GM12878 (cell line): ENCODE data around the gene ATP10A. TPM values are rescaled to one million over a fixed set of nuclear protein-coding genes. Genes with fewer than 3 reads are reported as not detected.

Source experiments
- ATAC-seq: fragments of 200-7000 bp; cut with Tn5 transposase; 3 replicates; pipeline ENCODE4 v1.9.1; 2020; ENCODE audit warnings: mild to moderate bottlenecking, moderate library complexity
- BruUV-seq: library from RNA; stranded (reverse); fragments of 400-500 nt; replicated peaks from 2 replicates; lab custom pipeline; 2021; lab: Mats Ljungman, UMichigan
- CTCF ChIA-PET: fragments of 300-600 bp; sonication (Branson Sonifier 250); formaldehyde crosslinking; extraction: SDS; loops from one replicate; lab custom pipeline; 2021; ENCODE audit warnings: inconsistent platforms; lab: Yijun Ruan, JAX
- POLR2A ChIA-PET: fragments of 350-600 bp; formaldehyde crosslinking; extraction: SDS; loops from one replicate; lab custom pipeline; 2021; ENCODE audit warnings: inconsistent platforms; lab: Charles Lee
- RAD21 ChIA-PET: fragments of 300-600 bp; sonication (Branson Sonifier 250); formaldehyde crosslinking; loops from one replicate; lab custom pipeline; 2023; ENCODE audit warnings: antibody characterized with exemption; ENCODE audit not compliant: unreplicated experiment; lab: Charles Lee
- SMC1A ChIA-PET: fragments of 300-600 bp; sonication (Branson Sonifier 250); formaldehyde crosslinking; loops from one replicate; lab custom pipeline; 2023; ENCODE audit not compliant: unreplicated experiment, uncharacterized antibody; lab: Charles Lee
- DNase-seq: peaks from one replicate; pipeline ENCODE4 v3.0.0-alpha.2; 2011; ENCODE audit warnings: low read depth, low spot score
- FAIRE-seq: peaks from 3 replicates; lab custom pipeline; 2011; peaks lifted over from hg19 to GRCh38; lab: Jason Lieb, UNC
- H2AFZ ChIP-seq: 2 replicates; pipeline ENCODE4 v1.6.0; 2011; ENCODE audit warnings: low read depth, low read length, control low read depth; ENCODE audit not compliant: control insufficient read depth
- H3K27ac ChIP-seq: 2 replicates; pipeline ENCODE4 v1.5.1; 2011; ENCODE audit warnings: control low read depth; ENCODE audit not compliant: control insufficient read depth, insufficient read depth
- H3K27me3 ChIP-seq, 2 experiments: replicated peaks in 1 of 2; 2 replicates each; pipeline versions ENCODE4 v1.6.0 to v1.6.1; 2011; ENCODE audit warnings: low read length in 1 of 2; ENCODE audit not compliant: control insufficient read depth in 2 of 2, insufficient read depth in 2 of 2
- H3K36me3 ChIP-seq, 2 experiments: 2 replicates each; pipeline ENCODE4 v1.5.1; 2011; ENCODE audit warnings: low read length in 1 of 2; ENCODE audit not compliant: control insufficient read depth in 2 of 2, insufficient read depth in 2 of 2
- H3K4me1 ChIP-seq: 2 replicates; pipeline ENCODE4 v1.6.1; 2011; ENCODE audit warnings: mild to moderate bottlenecking, low read length, moderate library complexity, mixed read lengths; ENCODE audit not compliant: control insufficient read depth, insufficient read depth
- H3K4me2 ChIP-seq: 2 replicates; pipeline ENCODE4 v1.6.0; 2011; ENCODE audit warnings: control low read depth; ENCODE audit not compliant: control insufficient read depth, insufficient read depth
- H3K4me3 ChIP-seq: fragments of 200-600 bp; sonication (generic); 2 replicates; pipeline ENCODE4 v1.5.1; 2016
- H3K79me2 ChIP-seq: 2 replicates; pipeline ENCODE4 v1.6.0; 2011; ENCODE audit warnings: low read length; ENCODE audit not compliant: control insufficient read depth, insufficient read depth
- H3K9ac ChIP-seq: 2 replicates; pipeline ENCODE4 v1.8.0; 2011; ENCODE audit warnings: low read length, control low read depth, mixed read lengths; ENCODE audit not compliant: control insufficient read depth, insufficient read depth
- H3K9me3 ChIP-seq: replicated peaks from 3 replicates; pipeline ENCODE4 v1.5.1; 2011; ENCODE audit warnings: mild to moderate bottlenecking, low read length; ENCODE audit not compliant: control insufficient read depth, insufficient read depth
- H4K20me1 ChIP-seq: 2 replicates; pipeline ENCODE4 v1.6.0; 2011; ENCODE audit not compliant: control insufficient read depth, insufficient read depth
- BCL11A ChIP-seq: IDR thresholded peaks from 2 replicates; pipeline ENCODE4 v1.6.1; 2011; ENCODE audit warnings: low read depth, low read length
- BMI1 ChIP-seq: fragments of 450-650 bp; IDR thresholded peaks from 2 replicates; pipeline ENCODE4 v1.6.1; 2016; ENCODE audit warnings: mild to moderate bottlenecking, moderate library complexity, borderline replicate concordance
- CBX5 ChIP-seq: sonication (generic); IDR thresholded peaks from 2 replicates; pipeline ENCODE4 v1.6.1; 2016; ENCODE audit warnings: low read depth, moderate library complexity, mild to moderate bottlenecking, inconsistent platforms
- CREB1 ChIP-seq: IDR thresholded peaks from 2 replicates; pipeline ENCODE4 v1.6.1; 2012; ENCODE audit warnings: low read depth, mild to moderate bottlenecking, inconsistent platforms
- EZH2 ChIP-seq: IDR thresholded peaks from 2 replicates; pipeline ENCODE4 v1.6.1; 2012; ENCODE audit warnings: low read depth, mild to moderate bottlenecking, control low read depth, inconsistent platforms, low read length, borderline replicate concordance; ENCODE audit not compliant: control insufficient read depth
- NR2C2 ChIP-seq: IDR thresholded peaks from 2 replicates; pipeline ENCODE4 v1.6.1; 2011; ENCODE audit warnings: borderline replicate concordance, low read depth; ENCODE audit not compliant: control insufficient read depth, insufficient read length
- POU2F2 ChIP-seq: IDR thresholded peaks from 3 replicates; pipeline ENCODE4 v1.6.1; 2011; ENCODE audit warnings: low read depth, mild to moderate bottlenecking, low read length, borderline replicate concordance
- SMC3 ChIP-seq: IDR thresholded peaks from 2 replicates; pipeline ENCODE4 v1.6.1; 2011; ENCODE audit warnings: low read length, improper control_type of control experiment, borderline replicate concordance
- WGBS: methylation state at CpG from one replicate; pipeline ENCODE4 v1.1.6; 2016; ENCODE audit warnings: low lambda C conversion rate; ENCODE audit not compliant: insufficient replicate concordance, insufficient coverage; ENCODE audit errors: missing lambda C conversion rate; 5-methylcytosine and 5-hydroxymethylcytosine counted together
- in situ Hi-C: fragments of 300-500 bp; cut with MboI; formaldehyde crosslinking; loops from 9 replicates; pipeline ENCODE4 v1.14.3; 2018; ENCODE audit warnings: mixed read lengths
- intact Hi-C: fragments of 100-400 bp; cut with micrococcal nuclease; formaldehyde crosslinking; loops from one replicate; pipeline ENCODE4 v1.14.2; 2022; ENCODE audit not compliant: unreplicated experiment
- polyA plus RNA-seq, 11 experiments: library from polyadenylated mRNA; depleted of rRNA in 4 of 11; unstranded in 6 of 11; stranded (reverse) in 5 of 11; fragments of >200 nt; fragmentation: Nextera tagmentation in 4 of 11; fragmentation: Illumina TruSeq in 1 of 11; extraction: Ambion mirVana in 4 of 11; extraction: Trizol in 1 of 11; gene quantifications; 1 replicate in 1 of 11; 2 replicates in 10 of 11; pipeline versions ENCODE4 v1.2.1 to v1.2.3, GENCODE V29; 2011 to 2016; ENCODE audit warnings: inconsistent platforms in 2 of 11, missing spikeins in 2 of 11, low read depth in 1 of 11
- total RNA-seq, 4 experiments: library from RNA; depleted of rRNA in 3 of 4; stranded (reverse); fragments of >200 nt in 3 of 4; fragmentation: Illumina TruSeq in 1 of 4; extraction: Trizol in 1 of 4; gene quantifications; 2 replicates each; pipeline versions ENCODE4 v1.2.1 to v1.2.3, GENCODE V29; 2013 to 2021
- TF ChIP-seq, protein P1 (sequence below): fragments of 450-650 bp; IDR thresholded peaks from 2 replicates; pipeline ENCODE4 v1.6.1; 2017; ENCODE audit warnings: mild to moderate bottlenecking, moderate library complexity
- TF ChIP-seq, protein P2 (sequence below): fragments of 450-650 bp; IDR thresholded peaks from 2 replicates; pipeline ENCODE4 v1.6.1; 2016; ENCODE audit warnings: mild to moderate bottlenecking, moderate library complexity, borderline replicate concordance
- TF ChIP-seq, protein P3 (sequence below): fragments of 450-650 bp; IDR thresholded peaks from 2 replicates; pipeline ENCODE4 v1.6.1; 2017; ENCODE audit warnings: low read depth, mild to moderate bottlenecking, moderate library complexity
- TF ChIP-seq, protein P4 (sequence below): IDR thresholded peaks from 2 replicates; pipeline ENCODE4 v1.6.1; 2012; ENCODE audit warnings: low read length, inconsistent platforms

Gene ATP10A
- total and polyA plus RNA-seq, 10 of the 15 experiments (the other 5 are each of a cell fraction or from before 2014, with no cell fraction given) = 0.04 to 1.5 (median 0.31) TPM; not detected in 2

DNA sequence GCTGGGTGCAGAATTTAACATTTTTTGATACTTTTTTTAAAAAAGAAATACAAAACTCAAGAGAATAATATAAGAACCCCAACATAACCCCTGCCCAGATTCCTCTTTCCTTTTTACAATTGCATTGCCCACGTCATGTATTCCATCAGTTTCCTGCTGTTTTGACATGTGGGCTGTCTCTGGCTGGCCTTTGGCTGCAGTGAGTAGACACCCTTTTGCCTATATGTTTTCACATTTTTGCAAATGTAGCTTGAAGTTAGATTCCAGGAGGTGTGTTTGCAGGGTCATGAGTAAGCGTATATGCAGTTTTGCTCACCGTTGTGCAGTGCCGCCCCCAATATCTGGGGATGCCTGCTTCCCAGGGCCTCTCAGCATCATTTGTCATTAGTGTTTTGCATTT, 28.0 kb upstream of the ATP10A start (continued):
- TF ChIP-seq, protein P1, sequence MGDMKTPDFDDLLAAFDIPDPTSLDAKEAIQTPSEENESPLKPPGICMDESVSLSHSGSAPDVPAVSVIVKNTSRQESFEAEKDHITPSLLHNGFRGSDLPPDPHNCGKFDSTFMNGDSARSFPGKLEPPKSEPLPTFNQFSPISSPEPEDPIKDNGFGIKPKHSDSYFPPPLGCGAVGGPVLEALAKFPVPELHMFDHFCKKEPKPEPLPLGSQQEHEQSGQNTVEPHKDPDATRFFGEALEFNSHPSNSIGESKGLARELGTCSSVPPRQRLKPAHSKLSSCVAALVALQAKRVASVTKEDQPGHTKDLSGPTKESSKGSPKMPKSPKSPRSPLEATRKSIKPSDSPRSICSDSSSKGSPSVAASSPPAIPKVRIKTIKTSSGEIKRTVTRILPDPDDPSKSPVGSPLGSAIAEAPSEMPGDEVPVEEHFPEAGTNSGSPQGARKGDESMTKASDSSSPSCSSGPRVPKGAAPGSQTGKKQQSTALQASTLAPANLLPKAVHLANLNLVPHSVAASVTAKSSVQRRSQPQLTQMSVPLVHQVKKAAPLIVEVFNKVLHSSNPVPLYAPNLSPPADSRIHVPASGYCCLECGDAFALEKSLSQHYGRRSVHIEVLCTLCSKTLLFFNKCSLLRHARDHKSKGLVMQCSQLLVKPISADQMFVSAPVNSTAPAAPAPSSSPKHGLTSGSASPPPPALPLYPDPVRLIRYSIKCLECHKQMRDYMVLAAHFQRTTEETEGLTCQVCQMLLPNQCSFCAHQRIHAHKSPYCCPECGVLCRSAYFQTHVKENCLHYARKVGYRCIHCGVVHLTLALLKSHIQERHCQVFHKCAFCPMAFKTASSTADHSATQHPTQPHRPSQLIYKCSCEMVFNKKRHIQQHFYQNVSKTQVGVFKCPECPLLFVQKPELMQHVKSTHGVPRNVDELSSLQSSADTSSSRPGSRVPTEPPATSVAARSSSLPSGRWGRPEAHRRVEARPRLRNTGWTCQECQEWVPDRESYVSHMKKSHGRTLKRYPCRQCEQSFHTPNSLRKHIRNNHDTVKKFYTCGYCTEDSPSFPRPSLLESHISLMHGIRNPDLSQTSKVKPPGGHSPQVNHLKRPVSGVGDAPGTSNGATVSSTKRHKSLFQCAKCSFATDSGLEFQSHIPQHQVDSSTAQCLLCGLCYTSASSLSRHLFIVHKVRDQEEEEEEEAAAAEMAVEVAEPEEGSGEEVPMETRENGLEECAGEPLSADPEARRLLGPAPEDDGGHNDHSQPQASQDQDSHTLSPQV = no peak
- TF ChIP-seq, protein P2, sequence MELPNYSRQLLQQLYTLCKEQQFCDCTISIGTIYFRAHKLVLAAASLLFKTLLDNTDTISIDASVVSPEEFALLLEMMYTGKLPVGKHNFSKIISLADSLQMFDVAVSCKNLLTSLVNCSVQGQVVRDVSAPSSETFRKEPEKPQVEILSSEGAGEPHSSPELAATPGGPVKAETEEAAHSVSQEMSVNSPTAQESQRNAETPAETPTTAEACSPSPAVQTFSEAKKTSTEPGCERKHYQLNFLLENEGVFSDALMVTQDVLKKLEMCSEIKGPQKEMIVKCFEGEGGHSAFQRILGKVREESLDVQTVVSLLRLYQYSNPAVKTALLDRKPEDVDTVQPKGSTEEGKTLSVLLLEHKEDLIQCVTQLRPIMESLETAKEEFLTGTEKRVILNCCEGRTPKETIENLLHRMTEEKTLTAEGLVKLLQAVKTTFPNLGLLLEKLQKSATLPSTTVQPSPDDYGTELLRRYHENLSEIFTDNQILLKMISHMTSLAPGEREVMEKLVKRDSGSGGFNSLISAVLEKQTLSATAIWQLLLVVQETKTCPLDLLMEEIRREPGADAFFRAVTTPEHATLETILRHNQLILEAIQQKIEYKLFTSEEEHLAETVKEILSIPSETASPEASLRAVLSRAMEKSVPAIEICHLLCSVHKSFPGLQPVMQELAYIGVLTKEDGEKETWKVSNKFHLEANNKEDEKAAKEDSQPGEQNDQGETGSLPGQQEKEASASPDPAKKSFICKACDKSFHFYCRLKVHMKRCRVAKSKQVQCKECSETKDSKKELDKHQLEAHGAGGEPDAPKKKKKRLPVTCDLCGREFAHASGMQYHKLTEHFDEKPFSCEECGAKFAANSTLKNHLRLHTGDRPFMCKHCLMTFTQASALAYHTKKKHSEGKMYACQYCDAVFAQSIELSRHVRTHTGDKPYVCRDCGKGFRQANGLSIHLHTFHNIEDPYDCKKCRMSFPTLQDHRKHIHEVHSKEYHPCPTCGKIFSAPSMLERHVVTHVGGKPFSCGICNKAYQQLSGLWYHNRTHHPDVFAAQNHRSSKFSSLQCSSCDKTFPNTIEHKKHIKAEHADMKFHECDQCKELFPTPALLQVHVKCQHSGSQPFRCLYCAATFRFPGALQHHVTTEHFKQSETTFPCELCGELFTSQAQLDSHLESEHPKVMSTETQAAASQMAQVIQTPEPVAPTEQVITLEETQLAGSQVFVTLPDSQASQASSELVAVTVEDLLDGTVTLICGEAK = no peak
- no peak for TF ChIP-seq BCL11A

DNA sequence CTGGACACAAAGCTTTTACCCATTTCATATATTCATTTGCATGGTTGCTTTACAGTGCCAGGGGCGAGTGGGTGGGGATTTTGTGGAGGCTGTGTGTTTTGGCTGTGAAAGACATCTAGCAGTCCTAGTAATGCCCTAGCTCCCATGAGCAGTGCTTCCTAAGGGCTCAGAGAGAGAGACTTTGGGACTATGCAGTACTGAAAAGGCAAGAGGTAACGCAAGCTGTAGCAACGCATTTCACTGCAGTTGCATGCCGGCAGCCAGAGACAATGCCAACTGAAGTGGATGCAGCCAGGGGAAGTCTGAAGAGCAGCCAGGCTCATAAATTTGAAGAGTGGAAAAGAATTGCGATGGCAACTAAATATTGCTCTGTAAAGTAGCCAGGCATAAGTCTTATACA, 27.4 kb upstream of the ATP10A start:
- Histone ChIP-seq H3K27ac (no peak overlapping the region), H3K4me2 (no peak overlapping the region), H3K4me3 (no peak overlapping the region), H3K27me3 (no peaks in the 10 kb centered on the region), H2AFZ (no peak overlapping the region), H3K9ac (no peak overlapping the region), H3K4me1 (no peaks in the 10 kb centered on the region), H3K9me3 (no peaks in the 10 kb centered on the region), H3K36me3 (no peaks in the 10 kb centered on the region), H3K79me2 (no peaks in the 10 kb centered on the region), H4K20me1 (no peaks in the 10 kb centered on the region)
- FAIRE-seq (no peak), DNase-seq (no peak), ATAC-seq (no peak)
- SMC1A ChIA-PET = no interaction called here
- RAD21 ChIA-PET = no interaction called here
- in situ Hi-C loops = no loop called here
- CTCF ChIA-PET = no interaction called here
- POLR2A ChIA-PET = no interaction called here
- BruUV-seq = no TSS peak
- WGBS = 66% methylated on average over 5 of the region's 5 CpGs
- intact Hi-C loops = no loop called here
- TF ChIP-seq CREB1 (no peak), CBX5 (no peak), SMC3 (no peak), NR2C2 (no peak), POU2F2 (no peak), BMI1 (no peak), EZH2 (no peak)
- TF ChIP-seq, protein P3, sequence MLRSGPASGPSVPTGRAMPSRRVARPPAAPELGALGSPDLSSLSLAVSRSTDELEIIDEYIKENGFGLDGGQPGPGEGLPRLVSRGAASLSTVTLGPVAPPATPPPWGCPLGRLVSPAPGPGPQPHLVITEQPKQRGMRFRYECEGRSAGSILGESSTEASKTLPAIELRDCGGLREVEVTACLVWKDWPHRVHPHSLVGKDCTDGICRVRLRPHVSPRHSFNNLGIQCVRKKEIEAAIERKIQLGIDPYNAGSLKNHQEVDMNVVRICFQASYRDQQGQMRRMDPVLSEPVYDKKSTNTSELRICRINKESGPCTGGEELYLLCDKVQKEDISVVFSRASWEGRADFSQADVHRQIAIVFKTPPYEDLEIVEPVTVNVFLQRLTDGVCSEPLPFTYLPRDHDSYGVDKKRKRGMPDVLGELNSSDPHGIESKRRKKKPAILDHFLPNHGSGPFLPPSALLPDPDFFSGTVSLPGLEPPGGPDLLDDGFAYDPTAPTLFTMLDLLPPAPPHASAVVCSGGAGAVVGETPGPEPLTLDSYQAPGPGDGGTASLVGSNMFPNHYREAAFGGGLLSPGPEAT = no peak
- TF ChIP-seq, protein P4, sequence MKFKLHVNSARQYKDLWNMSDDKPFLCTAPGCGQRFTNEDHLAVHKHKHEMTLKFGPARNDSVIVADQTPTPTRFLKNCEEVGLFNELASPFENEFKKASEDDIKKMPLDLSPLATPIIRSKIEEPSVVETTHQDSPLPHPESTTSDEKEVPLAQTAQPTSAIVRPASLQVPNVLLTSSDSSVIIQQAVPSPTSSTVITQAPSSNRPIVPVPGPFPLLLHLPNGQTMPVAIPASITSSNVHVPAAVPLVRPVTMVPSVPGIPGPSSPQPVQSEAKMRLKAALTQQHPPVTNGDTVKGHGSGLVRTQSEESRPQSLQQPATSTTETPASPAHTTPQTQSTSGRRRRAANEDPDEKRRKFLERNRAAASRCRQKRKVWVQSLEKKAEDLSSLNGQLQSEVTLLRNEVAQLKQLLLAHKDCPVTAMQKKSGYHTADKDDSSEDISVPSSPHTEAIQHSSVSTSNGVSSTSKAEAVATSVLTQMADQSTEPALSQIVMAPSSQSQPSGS = no peak
